ENCODE data around the gene FAM135A. TPM values are rescaled to one million over a fixed set of nuclear protein-coding genes. Genes with fewer than 3 reads are reported as not detected.

Gene FAM135A
- total and polyA plus RNA-seq, 2 donors, result 11.1 to 16.0 TPM

DNA sequence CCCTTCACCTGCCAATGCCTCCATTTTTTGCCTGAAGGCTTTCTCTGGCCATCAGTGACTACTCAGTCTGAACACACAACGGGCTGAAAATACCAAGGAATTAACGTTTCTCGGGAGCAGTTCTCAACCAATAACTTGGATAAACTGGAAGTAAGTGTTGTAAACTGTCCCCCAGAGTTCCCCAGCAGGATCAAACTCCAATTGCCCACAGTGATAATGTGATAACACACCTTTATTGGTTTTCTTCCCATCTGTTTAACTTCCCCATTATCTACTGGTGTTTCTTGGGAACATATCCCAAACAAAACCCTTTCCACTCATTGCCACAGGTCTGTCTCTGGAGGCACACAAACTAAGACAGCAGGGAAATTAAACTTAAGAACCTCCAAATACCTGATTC is 21.8 kb upstream of the FAM135A start:
- Histone ChIP-seq H3K27me3 (ENCODE audit: control insufficient read depth in 2 of 2, insufficient read depth in 1 of 2, low read length in 1 of 2) (no peaks in the 10 kb centered on the region), H3K27ac (ENCODE audit: low read depth in 1 of 2, low read length in 1 of 2) (no peak overlapping the region), H3K36me3 (ENCODE audit: control insufficient read depth in 2 of 2, insufficient read depth in 2 of 2, low read length in 1 of 2) (no peaks in the 10 kb centered on the region), H3K4me3 (ENCODE audit: low read length in 2 of 2) (no peak overlapping the region), H3K9me3 (ENCODE audit: control insufficient read depth in 2 of 2, insufficient read depth in 1 of 2, low read length in 1 of 2) (no peaks in the 10 kb centered on the region), H3K4me1 (ENCODE audit: control insufficient read depth in 2 of 2, insufficient read depth in 2 of 2, low read length in 2 of 2) (no peaks in the 10 kb centered on the region)
- WGBS, result 96% methylated on average over 3 of the region's 3 CpGs
- DNase-seq (ENCODE audit: low read depth in 6 of 9, low spot score in 9 of 9), result no peak

- DNase-seq (ENCODE audit: low read depth in 6 of 9, low spot score in 9 of 9), result no peak
- WGBS, result 97% methylated on average over 20 of the region's 20 CpGs
- peaks cover 0 to 2% of the 10 kb centered on the region in 2 donors for H3K27me3 ChIP-seq (ENCODE audit: control insufficient read depth in 2 of 2, insufficient read depth in 1 of 2, low read length in 1 of 2)
- no peaks in the 10 kb centered on the region for H3K4me1 ChIP-seq (ENCODE audit: control insufficient read depth in 2 of 2, insufficient read depth in 2 of 2, low read length in 2 of 2)
- no peak overlapping the region for H3K27ac ChIP-seq (ENCODE audit: low read depth in 1 of 2, low read length in 1 of 2)
- H3K4me3 ChIP-seq (ENCODE audit: low read length in 2 of 2), result no peak overlapping the region
- no peaks in the 10 kb centered on the region for H3K9me3 ChIP-seq (ENCODE audit: control insufficient read depth in 2 of 2, insufficient read depth in 1 of 2, low read length in 1 of 2)
- no peaks in the 10 kb centered on the region for H3K36me3 ChIP-seq (ENCODE audit: control insufficient read depth in 2 of 2, insufficient read depth in 2 of 2, low read length in 1 of 2)
Observed at GRCh38 chr6:70394518-70395300, 18.6 kb upstream of the FAM135A start.

DNA sequence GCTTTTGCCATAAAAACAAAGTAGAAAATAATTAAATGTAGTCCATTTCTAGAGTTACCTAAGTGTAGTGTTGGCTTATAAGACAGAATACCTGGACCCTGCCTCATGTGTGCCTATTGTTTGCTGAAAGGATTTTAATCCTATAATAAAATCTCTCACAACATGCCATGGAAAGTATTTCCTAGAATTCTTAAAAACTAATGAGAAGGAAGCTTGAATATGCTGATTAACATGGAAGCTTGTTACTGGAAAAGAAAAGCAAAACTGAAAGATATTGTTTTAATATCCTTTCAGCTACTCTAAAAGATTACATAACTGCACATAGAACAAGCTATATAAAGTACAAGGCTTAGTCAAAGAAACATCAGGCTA is 18.0 kb upstream of the FAM135A start:
- no peak for DNase-seq (ENCODE audit: low read depth in 6 of 9, low spot score in 9 of 9)
- Histone ChIP-seq H3K4me1 (ENCODE audit: control insufficient read depth in 2 of 2, insufficient read depth in 2 of 2, low read length in 2 of 2) (no peaks in the 10 kb centered on the region), H3K9me3 (ENCODE audit: control insufficient read depth in 2 of 2, insufficient read depth in 1 of 2, low read length in 1 of 2) (no peaks in the 10 kb centered on the region), H3K4me3 (ENCODE audit: low read length in 2 of 2) (no peak overlapping the region), H3K36me3 (ENCODE audit: control insufficient read depth in 2 of 2, insufficient read depth in 2 of 2, low read length in 1 of 2) (no peaks in the 10 kb centered on the region), H3K27me3 (ENCODE audit: control insufficient read depth in 2 of 2, insufficient read depth in 1 of 2, low read length in 1 of 2) (peaks cover 0 to 2% of the 10 kb centered on the region in 2 donors), H3K27ac (ENCODE audit: low read depth in 1 of 2, low read length in 1 of 2) (no peak overlapping the region)

- Histone ChIP-seq H3K27me3 (ENCODE audit: control insufficient read depth in 2 of 2, insufficient read depth in 1 of 2, low read length in 1 of 2) (peaks cover 0 to 2% of the 10 kb centered on the region in 2 donors), H3K36me3 (ENCODE audit: control insufficient read depth in 2 of 2, insufficient read depth in 2 of 2, low read length in 1 of 2) (no peaks in the 10 kb centered on the region), H3K27ac (ENCODE audit: low read depth in 1 of 2, low read length in 1 of 2) (no peak overlapping the region), H3K9me3 (ENCODE audit: control insufficient read depth in 2 of 2, insufficient read depth in 1 of 2, low read length in 1 of 2) (no peaks in the 10 kb centered on the region), H3K4me3 (ENCODE audit: low read length in 2 of 2) (no peak overlapping the region), H3K4me1 (ENCODE audit: control insufficient read depth in 2 of 2, insufficient read depth in 2 of 2, low read length in 2 of 2) (no peaks in the 10 kb centered on the region)
- WGBS, result 98% methylated on average over 1 of the region's 1 CpG
- DNase-seq (ENCODE audit: low read depth in 6 of 9, low spot score in 9 of 9), result no peak
Observed at GRCh38 chr6:70396163-70396562, 17.1 kb upstream of the FAM135A start.

GRCh38 chr6:70396796-70397729 is 16.2 kb upstream of the FAM135A start:
- H3K27ac ChIP-seq (ENCODE audit: low read depth in 1 of 2, low read length in 1 of 2), result no peak overlapping the region
- H3K4me1 ChIP-seq (ENCODE audit: control insufficient read depth in 2 of 2, insufficient read depth in 2 of 2, low read length in 2 of 2), result no peaks in the 10 kb centered on the region
- no peak for DNase-seq (ENCODE audit: low read depth in 6 of 9, low spot score in 9 of 9)
- no peaks in the 10 kb centered on the region for H3K9me3 ChIP-seq (ENCODE audit: control insufficient read depth in 2 of 2, insufficient read depth in 1 of 2, low read length in 1 of 2)
- no peaks in the 10 kb centered on the region for H3K36me3 ChIP-seq (ENCODE audit: control insufficient read depth in 2 of 2, insufficient read depth in 2 of 2, low read length in 1 of 2)
- WGBS, result 78% methylated on average over 10 of the region's 10 CpGs
- peaks cover 0 to 2% of the 10 kb centered on the region in 2 donors for H3K27me3 ChIP-seq (ENCODE audit: control insufficient read depth in 2 of 2, insufficient read depth in 1 of 2, low read length in 1 of 2)
- H3K4me3 ChIP-seq (ENCODE audit: low read length in 2 of 2), result no peak overlapping the region

DNA sequence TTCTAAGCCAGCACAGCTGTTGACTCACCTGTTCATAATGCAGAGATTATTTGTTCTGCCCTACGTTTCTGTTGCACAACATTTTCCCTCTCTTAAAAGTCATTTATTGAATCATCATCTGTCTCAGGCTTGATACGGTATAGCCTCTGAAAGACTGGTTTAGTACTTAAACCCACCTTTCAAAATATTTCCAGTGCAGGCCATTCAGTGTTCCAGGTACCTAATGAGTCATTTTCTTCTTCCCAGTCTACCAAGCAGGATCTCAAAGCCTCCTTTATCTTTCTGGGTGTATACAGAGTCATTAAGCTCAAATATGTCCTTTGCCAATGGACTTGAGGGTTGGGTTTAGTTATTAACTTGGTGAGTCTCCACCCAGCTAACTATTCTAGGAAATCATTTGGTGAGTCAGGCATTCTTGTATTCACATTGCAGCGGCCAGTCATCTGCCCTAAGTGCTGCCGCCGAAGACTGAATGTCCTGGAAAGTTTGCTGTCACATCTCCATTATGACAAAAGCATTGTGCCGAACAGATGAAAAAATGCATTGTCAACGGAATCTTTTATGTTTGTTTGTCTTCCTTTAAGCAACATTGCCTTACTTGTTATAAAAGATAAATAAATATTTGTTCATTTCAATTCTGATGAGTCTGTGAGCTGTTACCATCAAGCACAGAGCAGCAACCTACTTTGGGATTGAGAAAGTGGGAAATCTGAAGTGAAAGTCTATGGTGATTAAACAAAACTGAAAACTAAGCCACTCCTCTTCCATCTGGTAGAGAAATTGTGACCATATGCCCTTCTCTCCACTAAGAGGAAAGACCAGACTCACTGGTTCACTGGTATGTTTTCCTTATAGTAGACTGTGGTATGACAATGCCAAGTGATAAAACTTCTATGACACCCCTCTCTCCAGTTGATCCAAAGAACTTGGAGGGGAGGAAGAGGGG is 14.3 kb upstream of the FAM135A start:
- no peak for DNase-seq (ENCODE audit: low read depth in 6 of 9, low spot score in 9 of 9)
- H3K9me3 ChIP-seq (ENCODE audit: control insufficient read depth in 2 of 2, insufficient read depth in 1 of 2, low read length in 1 of 2), result no peaks in the 10 kb centered on the region

GRCh38 chr6:70404658-70405057 is 8.7 kb upstream of the FAM135A start:
- no peak for DNase-seq (ENCODE audit: low read depth in 6 of 9, low spot score in 9 of 9)
- 100% methylated on average over 1 of the region's 1 CpG for WGBS
- H3K27ac ChIP-seq (ENCODE audit: low read depth in 1 of 2, low read length in 1 of 2), result no peak overlapping the region
- H3K4me1 ChIP-seq (ENCODE audit: control insufficient read depth in 2 of 2, insufficient read depth in 2 of 2, low read length in 2 of 2), result no peaks in the 10 kb centered on the region
- H3K9me3 ChIP-seq (ENCODE audit: control insufficient read depth in 2 of 2, insufficient read depth in 1 of 2, low read length in 1 of 2), result no peaks in the 10 kb centered on the region
- H3K36me3 ChIP-seq (ENCODE audit: control insufficient read depth in 2 of 2, insufficient read depth in 2 of 2, low read length in 1 of 2), result no peaks in the 10 kb centered on the region
- no peaks in the 10 kb centered on the region for H3K27me3 ChIP-seq (ENCODE audit: control insufficient read depth in 2 of 2, insufficient read depth in 1 of 2, low read length in 1 of 2)
- no peak overlapping the region for H3K4me3 ChIP-seq (ENCODE audit: low read length in 2 of 2)

More for the DNA sequence above, 14.3 kb upstream of the FAM135A start:
- peaks cover 0 to 2% of the 10 kb centered on the region in 2 donors for H3K27me3 ChIP-seq (ENCODE audit: control insufficient read depth in 2 of 2, insufficient read depth in 1 of 2, low read length in 1 of 2)
- no peaks in the 10 kb centered on the region for H3K4me1 ChIP-seq (ENCODE audit: control insufficient read depth in 2 of 2, insufficient read depth in 2 of 2, low read length in 2 of 2)
- no peak overlapping the region for H3K4me3 ChIP-seq (ENCODE audit: low read length in 2 of 2)
- no peaks in the 10 kb centered on the region for H3K36me3 ChIP-seq (ENCODE audit: control insufficient read depth in 2 of 2, insufficient read depth in 2 of 2, low read length in 1 of 2)
- no peak overlapping the region for H3K27ac ChIP-seq (ENCODE audit: low read depth in 1 of 2, low read length in 1 of 2)
- 92% methylated on average over 7 of the region's 7 CpGs for whole genome bisulfite sequencing

DNA sequence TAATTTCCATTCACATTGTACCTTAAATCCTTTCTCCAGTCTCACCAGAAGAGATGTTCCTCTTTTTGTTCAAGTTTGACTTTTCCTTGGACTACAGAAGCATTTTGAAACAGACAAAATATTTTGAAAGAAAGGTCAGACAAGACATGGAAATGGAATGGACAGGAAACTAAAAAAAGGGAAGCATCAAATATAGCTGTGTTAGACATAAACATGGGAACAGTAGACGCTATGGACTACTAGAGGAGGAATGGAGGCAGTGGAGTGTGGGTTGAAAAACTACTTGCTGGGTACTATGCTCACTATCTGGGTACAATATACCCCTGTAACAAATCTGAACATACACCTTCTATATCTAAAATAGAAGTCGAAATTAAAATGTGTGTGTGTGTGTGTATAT is 4.1 kb upstream of the FAM135A start:
- peaks cover 0 to 8% of the 10 kb centered on the region in 2 donors for H3K27me3 ChIP-seq (ENCODE audit: control insufficient read depth in 2 of 2, insufficient read depth in 1 of 2, low read length in 1 of 2)
- WGBS, result 63% methylated on average over 2 of the region's 2 CpGs
- no peak for DNase-seq (ENCODE audit: low read depth in 6 of 9, low spot score in 9 of 9)
- H3K36me3 ChIP-seq (ENCODE audit: control insufficient read depth in 2 of 2, insufficient read depth in 2 of 2, low read length in 1 of 2), result no peaks in the 10 kb centered on the region
- no peaks in the 10 kb centered on the region for H3K9me3 ChIP-seq (ENCODE audit: control insufficient read depth in 2 of 2, insufficient read depth in 1 of 2, low read length in 1 of 2)
- H3K27ac ChIP-seq (ENCODE audit: low read depth in 1 of 2, low read length in 1 of 2), result no peak overlapping the region
- H3K4me3 ChIP-seq (ENCODE audit: low read length in 2 of 2), result no peak overlapping the region
- H3K4me1 ChIP-seq (ENCODE audit: control insufficient read depth in 2 of 2, insufficient read depth in 2 of 2, low read length in 2 of 2), result peaks cover 0 to 3% of the 10 kb centered on the region in 2 donors
